ENCODE data around the gene KRTAP9-9. TPM values are rescaled to one million over a fixed set of nuclear protein-coding genes. Genes with fewer than 3 reads are reported as not detected.

KRTAP9-9 gene
- total and polyA plus RNA-seq, 2 experiments from 2014 or later: not detected

DNA sequence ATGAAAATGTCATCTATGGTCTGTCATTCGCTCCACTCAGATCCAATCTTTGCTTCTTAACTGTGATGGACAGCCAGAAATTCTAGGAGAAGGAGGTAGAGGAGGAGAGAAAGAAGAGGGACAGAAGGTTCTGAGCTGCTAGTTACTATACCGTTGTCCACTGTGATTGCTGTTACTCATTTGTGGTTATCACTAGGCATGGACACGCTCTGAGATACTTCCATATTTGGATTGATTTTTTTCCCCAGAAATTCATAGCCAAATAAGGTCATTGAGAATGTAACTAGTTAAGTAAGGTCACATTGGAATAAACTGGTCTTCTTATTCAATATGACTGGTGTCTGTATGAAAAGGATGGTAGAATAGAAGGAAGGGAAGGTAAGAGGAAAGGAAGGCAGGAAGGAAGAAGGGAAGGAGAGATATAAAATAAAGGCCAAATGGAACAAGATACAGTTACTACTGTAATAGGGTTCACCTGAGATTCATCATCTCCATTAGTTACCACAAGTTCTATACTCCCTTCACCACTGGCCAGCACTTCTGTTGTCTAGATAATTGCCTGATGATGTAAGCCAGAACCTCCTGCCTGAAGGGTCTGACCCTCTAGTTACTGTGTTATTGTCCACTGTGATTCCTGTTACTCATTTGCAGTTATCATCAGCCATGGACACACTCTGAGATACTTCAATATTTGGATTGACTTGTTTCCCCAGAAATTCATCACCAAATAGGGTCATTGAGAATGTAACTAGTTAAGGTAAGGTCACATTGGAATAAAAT, 23.2 kb downstream of the KRTAP9-9 start:
- H3K36me3 ChIP-seq (ENCODE audit: low read depth): no peaks in the 10 kb centered on the region
- H3K27me3 ChIP-seq (replicated peaks; ENCODE audit: insufficient read depth): no peaks in the 10 kb centered on the region
- H3K4me2 ChIP-seq (ENCODE audit: unreplicated experiment): no peak overlapping the region
- H3K27ac ChIP-seq: no peak overlapping the region
- H2AFZ ChIP-seq: no peak overlapping the region
- H4K20me1 ChIP-seq (ENCODE audit: insufficient read depth): no peaks in the 10 kb centered on the region
- H3K4me1 ChIP-seq (ENCODE audit: insufficient read depth): peaks cover under 1% of the 10 kb centered on the region; the same call in 1 of the 2 replicates
- 65 to 68% methylated on average over 3 of the region's 3 CpGs for WGBS, 2 experiments (ENCODE audit: low coverage in 1 of 2, low lambda C conversion rate in 2 of 2, missing lambda C conversion rate in 2 of 2)
- H3K9me3 ChIP-seq (ENCODE audit: low read depth): no peaks in the 10 kb centered on the region
- H3K79me2 ChIP-seq (ENCODE audit: insufficient read depth): no peaks in the 10 kb centered on the region
- in situ Hi-C loops (cut with MboI): no loop called here
- H3K9ac ChIP-seq: no peak overlapping the region
- no peak for TF ChIP-seq EZH2phosphoT487 (IDR thresholded peaks at IDR 0.05; ENCODE audit: insufficient read depth, low read depth)
- TF ChIP-seq EZH2 (IDR thresholded peaks at IDR 0.05; ENCODE audit: insufficient read depth, poor library complexity, severe bottlenecking): no peak
- H3F3A ChIP-seq (ENCODE audit: insufficient read depth): no peaks in the 10 kb centered on the region
- no peak overlapping the region for H3K4me3 ChIP-seq
- no peaks in the 10 kb centered on the region for H3K9me2 ChIP-seq (ENCODE audit: insufficient read depth)
- no peak for DNase-seq

DNA sequence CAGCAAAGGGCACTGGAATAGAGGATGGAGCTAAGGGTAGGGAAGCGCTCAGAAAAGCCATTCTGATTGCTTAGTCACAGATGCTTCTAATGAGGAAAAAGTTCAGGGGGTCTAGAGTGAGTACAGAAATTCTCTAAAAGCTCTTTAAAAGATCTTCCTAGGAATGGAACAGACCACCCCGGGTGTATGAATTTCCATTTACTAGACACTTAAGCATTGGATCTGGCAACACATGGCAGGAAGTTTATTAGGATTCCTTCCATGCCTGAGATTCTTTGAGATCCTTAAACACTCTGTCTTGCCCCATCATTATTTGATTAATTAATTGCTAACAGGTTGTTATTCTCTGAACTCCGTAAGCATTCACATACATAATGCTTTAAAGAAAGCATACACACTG, 28.9 kb downstream of the KRTAP9-9 start:
- Histone ChIP-seq H3K79me2 (ENCODE audit: insufficient read depth) (no peaks in the 10 kb centered on the region), H3K4me3 (no peak overlapping the region), H3K4me2 (ENCODE audit: unreplicated experiment) (peak overlapping the region; percentile 20), H3K27me3 (replicated peaks; ENCODE audit: insufficient read depth) (no peaks in the 10 kb centered on the region), H3K27ac (no peak overlapping the region), H3F3A (ENCODE audit: insufficient read depth) (peaks cover 9% of the 10 kb centered on the region; the same call in 1 of the 2 replicates), H3K4me1 (ENCODE audit: insufficient read depth) (peaks cover 18% of the 10 kb centered on the region), H2AFZ (no peak overlapping the region), H3K36me3 (ENCODE audit: low read depth) (no peaks in the 10 kb centered on the region), H3K9ac (no peak overlapping the region), H3K9me2 (ENCODE audit: insufficient read depth) (no peaks in the 10 kb centered on the region), H4K20me1 (ENCODE audit: insufficient read depth) (no peaks in the 10 kb centered on the region), H3K9me3 (ENCODE audit: low read depth) (no peaks in the 10 kb centered on the region)
- TF ChIP-seq EZH2 (IDR thresholded peaks at IDR 0.05; ENCODE audit: insufficient read depth, poor library complexity, severe bottlenecking) (no peak), EZH2phosphoT487 (IDR thresholded peaks at IDR 0.05; ENCODE audit: insufficient read depth, low read depth) (no peak)
- WGBS, 2 experiments (ENCODE audit: low coverage in 1 of 2, low lambda C conversion rate in 2 of 2, missing lambda C conversion rate in 2 of 2): 7 to 9% methylated on average over 3 of the region's 3 CpGs
- DNase-seq: peak; percentile 10
- in situ Hi-C loops (cut with MboI): no loop called here

DNA sequence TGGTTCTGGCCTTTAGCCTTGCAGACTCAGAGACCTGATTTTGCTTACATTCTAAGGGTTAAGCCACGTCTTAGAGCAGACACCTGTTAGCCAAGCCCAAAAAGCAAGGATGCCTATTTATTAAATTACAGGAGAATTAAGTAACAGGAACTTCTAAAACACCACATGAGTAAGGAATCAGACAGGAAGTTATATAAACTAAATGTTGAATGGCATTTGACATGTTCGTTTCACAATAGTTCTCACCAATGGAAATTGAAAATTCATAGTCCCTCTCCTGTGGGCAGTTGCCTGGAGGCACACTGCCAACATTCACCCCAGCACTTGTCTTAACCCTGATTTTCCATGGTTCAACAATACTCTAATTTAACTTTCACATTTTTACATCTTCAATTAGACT, 29.4 kb downstream of the KRTAP9-9 start:
- no peak overlapping the region for H3K4me3 ChIP-seq
- no peak overlapping the region for H2AFZ ChIP-seq
- no peaks in the 10 kb centered on the region for H3K36me3 ChIP-seq (ENCODE audit: low read depth)
- peaks cover 18% of the 10 kb centered on the region for H3K4me1 ChIP-seq (ENCODE audit: insufficient read depth)
- H3K9ac ChIP-seq: no peak overlapping the region
- H3K27ac ChIP-seq: no peak overlapping the region
- H3K9me3 ChIP-seq (ENCODE audit: low read depth): no peaks in the 10 kb centered on the region
- H3F3A ChIP-seq (ENCODE audit: insufficient read depth): peaks cover 9% of the 10 kb centered on the region; the same call in 1 of the 2 replicates
- TF ChIP-seq EZH2 (IDR thresholded peaks at IDR 0.05; ENCODE audit: insufficient read depth, poor library complexity, severe bottlenecking): no peak
- no peak for TF ChIP-seq EZH2phosphoT487 (IDR thresholded peaks at IDR 0.05; ENCODE audit: insufficient read depth, low read depth)
- no peaks in the 10 kb centered on the region for H3K79me2 ChIP-seq (ENCODE audit: insufficient read depth)
- no peaks in the 10 kb centered on the region for H4K20me1 ChIP-seq (ENCODE audit: insufficient read depth)
- no peaks in the 10 kb centered on the region for H3K9me2 ChIP-seq (ENCODE audit: insufficient read depth)
- in situ Hi-C loops (cut with MboI): no loop called here
- H3K27me3 ChIP-seq (replicated peaks; ENCODE audit: insufficient read depth): no peaks in the 10 kb centered on the region
- DNase-seq: no peak
- no peak overlapping the region for H3K4me2 ChIP-seq (ENCODE audit: unreplicated experiment)
- 54 to 58% methylated on average over 2 of the region's 2 CpGs for WGBS, 2 experiments (ENCODE audit: low coverage in 1 of 2, low lambda C conversion rate in 2 of 2, missing lambda C conversion rate in 2 of 2)

DNA sequence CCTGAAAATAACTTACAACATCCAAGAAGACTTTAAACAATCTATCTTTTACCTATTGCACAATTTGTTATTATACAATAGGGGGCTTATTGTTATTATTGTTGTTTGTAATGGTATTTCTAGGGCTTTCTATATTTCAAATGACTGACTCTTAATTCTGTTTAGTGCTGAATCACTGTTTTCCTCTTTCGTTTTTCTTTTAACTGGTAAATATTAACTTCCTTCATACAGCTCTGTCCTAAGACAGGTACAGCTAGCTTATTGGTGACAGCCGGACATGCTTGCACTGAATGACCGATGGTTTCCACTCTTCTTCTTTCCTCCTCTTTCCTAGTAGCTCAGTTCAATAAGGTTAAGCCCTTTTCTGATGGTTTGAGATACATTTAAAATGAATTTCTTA, 31.9 kb downstream of the KRTAP9-9 start:
- TF ChIP-seq EZH2phosphoT487 (IDR thresholded peaks at IDR 0.05; ENCODE audit: insufficient read depth, low read depth) (no peak), EZH2 (IDR thresholded peaks at IDR 0.05; ENCODE audit: insufficient read depth, poor library complexity, severe bottlenecking) (no peak)
- no peak overlapping the region for H3K9ac ChIP-seq
- WGBS, 2 experiments (ENCODE audit: low coverage in 1 of 2, low lambda C conversion rate in 2 of 2, missing lambda C conversion rate in 2 of 2): 83 to 91% methylated on average over 3 of the region's 3 CpGs
- no peaks in the 10 kb centered on the region for H3K79me2 ChIP-seq (ENCODE audit: insufficient read depth)
- H3K36me3 ChIP-seq (ENCODE audit: low read depth): no peaks in the 10 kb centered on the region
- no peak overlapping the region for H3K27ac ChIP-seq
- peaks cover 18% of the 10 kb centered on the region for H3K4me1 ChIP-seq (ENCODE audit: insufficient read depth)
- H3F3A ChIP-seq (ENCODE audit: insufficient read depth): peaks cover 9% of the 10 kb centered on the region; the same call in 1 of the 2 replicates
- H3K27me3 ChIP-seq (replicated peaks; ENCODE audit: insufficient read depth): no peaks in the 10 kb centered on the region
- no peaks in the 10 kb centered on the region for H3K9me3 ChIP-seq (ENCODE audit: low read depth)
- no peak for DNase-seq
- in situ Hi-C loops (cut with MboI): no loop called here
- no peaks in the 10 kb centered on the region for H4K20me1 ChIP-seq (ENCODE audit: insufficient read depth)
- no peak overlapping the region for H3K4me2 ChIP-seq (ENCODE audit: unreplicated experiment)
- H2AFZ ChIP-seq: no peak overlapping the region
- no peaks in the 10 kb centered on the region for H3K9me2 ChIP-seq (ENCODE audit: insufficient read depth)
- no peak overlapping the region for H3K4me3 ChIP-seq
